HG02588 (cell line): ENCODE results near the gene FCN1.
"Not testable (repeated sequence)": the region's sequence is repeated elsewhere in the genome, so short reads cannot be mapped to it uniquely, and the experiment has no call there.

ENCODE experiments used
- ATAC-seq: cut with Tn5 transposase; IDR thresholded peaks from one replicate; pipeline ENCODE4 v1.9.1; 2021; ENCODE audit warnings: mild to moderate bottlenecking, moderate library complexity; ENCODE audit not compliant: unreplicated experiment

Gene FCN1

DNA sequence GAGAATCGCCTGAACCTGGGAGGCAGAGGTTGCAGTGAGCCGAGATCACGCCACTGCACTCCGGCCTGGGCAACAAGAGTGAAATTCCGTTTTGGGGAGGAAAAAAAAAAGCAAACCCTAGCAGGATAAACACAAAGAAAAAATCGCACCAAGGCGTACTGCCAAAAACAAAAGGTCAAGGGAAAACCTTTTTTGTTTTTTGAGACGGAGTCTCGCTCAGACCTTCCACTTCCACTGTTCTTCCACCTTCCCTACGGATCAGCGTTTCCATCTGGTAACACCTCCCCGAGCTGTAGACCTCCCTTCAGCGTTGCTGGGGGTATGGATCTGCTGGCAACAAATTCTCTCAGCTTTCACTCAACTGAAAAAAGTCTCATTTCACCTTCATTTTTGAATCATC, 57.2 kb downstream of the FCN1 start:
- ATAC-seq: no peak

DNA sequence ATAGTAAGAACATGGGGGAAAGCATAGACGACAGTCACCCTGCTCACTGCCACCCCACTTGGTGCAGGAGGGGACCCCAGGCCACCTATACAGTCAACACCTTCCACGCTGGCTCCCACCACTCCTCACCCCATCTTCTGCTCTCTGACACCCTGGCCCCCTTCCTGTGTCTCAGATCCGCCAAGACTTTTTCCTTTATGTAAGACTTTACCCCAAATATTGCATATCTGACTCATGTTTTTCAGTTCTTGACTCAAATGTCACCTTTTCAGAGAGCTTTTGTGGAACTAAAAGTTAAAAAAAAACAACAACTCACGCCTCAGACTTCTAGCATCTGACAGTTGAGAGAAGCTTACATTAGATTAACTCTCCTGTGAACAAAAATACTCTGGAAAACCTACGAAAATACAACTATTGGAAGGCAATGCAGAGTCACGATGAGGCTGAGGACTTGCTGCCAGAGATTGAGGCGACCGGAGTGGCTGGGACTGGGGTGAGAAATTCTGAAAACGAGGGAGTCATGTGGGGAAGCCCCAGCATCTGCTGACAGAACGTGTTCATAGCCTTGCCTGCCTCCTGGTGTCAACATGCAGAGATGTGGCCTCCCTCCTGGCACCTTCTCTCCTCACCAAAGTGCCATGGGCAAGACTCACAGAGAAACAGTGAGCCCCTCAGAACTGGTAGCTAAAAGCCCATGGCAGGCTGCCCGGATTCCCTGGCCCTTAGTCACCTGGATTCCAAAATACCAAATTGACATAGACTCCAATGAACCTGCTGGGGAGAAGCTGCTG, 59.5 kb downstream of the FCN1 start:
- peak; percentile 72 for ATAC-seq

DNA sequence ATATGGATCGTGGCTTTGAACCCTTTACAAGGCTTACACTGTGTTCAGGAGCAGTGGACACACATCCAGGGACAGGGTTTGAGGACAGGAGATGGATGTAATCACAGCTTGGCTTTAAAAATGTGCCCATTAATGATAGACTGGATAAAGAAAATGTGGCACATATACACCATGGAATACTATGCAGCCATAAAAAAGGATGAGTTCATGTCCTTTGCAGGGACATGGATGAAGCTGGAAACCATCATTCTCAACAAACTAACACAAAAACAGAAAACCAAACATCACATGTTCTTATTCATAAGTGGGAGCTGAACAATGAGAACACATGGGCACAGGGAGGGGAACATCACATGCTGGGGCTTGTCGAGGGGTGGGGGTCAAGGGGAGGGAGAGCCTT, 60.3 kb downstream of the FCN1 start:
- not testable (repeated sequence) for ATAC-seq

DNA sequence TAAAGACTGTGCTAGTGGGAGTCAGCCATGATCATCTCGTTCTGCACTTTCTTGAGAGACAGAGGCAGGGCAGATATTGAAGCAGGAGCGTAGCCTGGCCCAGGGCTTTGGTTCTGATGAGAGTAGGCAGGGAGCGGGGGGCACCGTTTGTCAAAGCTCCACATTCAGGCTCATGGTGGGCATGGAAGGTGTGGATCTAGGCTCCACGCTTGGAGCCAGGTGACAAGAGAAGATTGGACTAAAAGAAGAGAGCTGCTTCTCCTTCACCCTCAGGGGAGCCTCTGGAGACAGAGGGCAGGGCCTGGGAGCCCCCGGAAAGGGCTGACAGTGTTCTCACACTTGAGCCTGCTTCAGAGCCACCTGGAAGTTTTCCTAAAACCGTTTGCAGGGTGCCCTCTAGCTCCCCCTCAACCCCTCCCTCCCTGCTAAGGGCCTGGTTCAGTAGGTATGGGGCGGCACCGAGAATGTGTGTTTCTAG, 61.8 kb downstream of the FCN1 start:
- ATAC-seq: no peak
